Measurements from ENCODE around the gene AIFM3.

AIFM3 gene

GRCh38 chr22:21028277-21029251 is 61.5 kb downstream of the AIFM3 start:
- no peak for DNase-seq (ENCODE audit: low read depth)

GRCh38 chr22:21029486-21030025 is 62.5 kb downstream of the AIFM3 start:
- no peak for DNase-seq (ENCODE audit: low read depth)

- DNase-seq (ENCODE audit: low read depth), result no peak
Measured at GRCh38 chr22:21030032-21030431, 63.0 kb downstream of the AIFM3 start.

Data from activated T-cell treated with anti-CD3 and anti-CD28 coated beads for 48 hours (primary cell).